Activated CD4-positive, CD25-positive, alpha-beta regulatory T cell treated with anti-CD3 and anti-CD28 coated beads, Interleukin-2, amount 50 U/mL, for 24 hours (primary cell): Measurements from ENCODE around the gene NRXN3.
"Not testable (repeated sequence)": the region's sequence is repeated elsewhere in the genome, so short reads cannot be mapped to it uniquely, and the experiment has no call there.

Source experiments
- ATAC-seq, 2 donors: fragments of 150-1000 bp; cut with Tn5 transposase; one replicate each; pipeline ENCODE4 v1.10.0; 2021; ENCODE audit warnings: mild to moderate bottlenecking in 1 of 2, moderate library complexity in 1 of 2

The NRXN3 gene

GRCh38 chr14:78417532-78417931, 247.4 kb downstream of the NRXN3 start:
- no peak for ATAC-seq

DNA sequence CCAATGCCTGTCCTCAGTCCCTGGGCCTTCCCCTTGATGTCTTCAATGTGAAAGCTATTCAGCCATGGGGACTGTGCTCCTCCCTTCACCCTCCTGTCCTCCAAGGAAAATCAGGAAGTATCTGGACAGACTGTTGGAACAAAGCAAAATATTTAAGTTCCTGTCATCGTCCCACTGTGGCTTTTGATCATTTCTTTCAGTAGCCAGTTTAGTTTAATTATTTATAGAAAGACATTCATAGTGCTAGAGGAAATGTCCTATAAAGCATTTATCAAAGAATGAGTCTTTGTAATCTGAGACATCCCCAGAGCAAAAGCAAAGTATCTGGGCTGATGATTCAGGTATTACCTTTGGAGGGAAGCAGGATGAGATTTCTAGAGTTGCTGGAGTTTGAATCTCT, 254.1 kb downstream of the NRXN3 start:
- no peak for ATAC-seq

DNA sequence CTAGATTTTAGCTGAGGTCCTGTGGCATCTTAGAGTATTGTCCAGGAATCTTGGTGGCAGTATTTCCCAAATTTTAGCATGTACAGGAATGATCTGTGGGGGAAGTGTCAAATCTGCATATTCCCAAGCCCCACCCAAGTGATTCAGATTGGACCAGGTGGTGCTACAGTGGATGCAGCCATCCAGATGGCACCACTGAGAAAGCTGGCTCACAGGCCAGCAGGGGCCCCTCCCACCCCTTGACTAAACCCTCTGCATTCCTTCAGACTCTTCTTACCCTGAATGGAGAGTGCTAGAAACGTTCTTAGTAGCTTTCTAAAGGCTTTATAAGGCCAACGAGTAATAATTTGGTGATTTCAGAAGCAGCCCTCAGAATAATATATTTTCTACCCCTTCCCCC, 255.2 kb downstream of the NRXN3 start:
- no peak for ATAC-seq

- ATAC-seq, result no peak
Observed at GRCh38 chr14:78425782-78426181, 255.6 kb downstream of the NRXN3 start.

DNA sequence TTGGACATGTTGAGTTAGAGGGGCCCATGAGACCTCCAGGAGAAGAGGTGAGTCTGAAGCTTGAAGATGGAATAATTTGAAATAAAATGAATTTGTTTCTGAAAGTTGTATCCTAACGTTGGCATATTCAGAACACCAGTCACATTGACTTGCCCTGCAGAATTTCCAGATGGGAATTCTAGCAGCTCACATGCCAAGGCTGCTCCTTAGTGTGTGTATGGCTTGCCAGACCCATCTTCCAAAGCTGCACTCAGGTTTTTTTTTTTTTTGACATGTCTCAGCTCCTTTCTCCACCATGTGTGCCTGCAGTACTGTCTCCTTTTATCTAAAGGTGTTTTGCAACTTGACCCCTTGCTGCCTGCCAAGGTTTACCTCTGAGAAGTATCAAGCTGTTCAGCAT, 261.9 kb downstream of the NRXN3 start:
- no peak for ATAC-seq

DNA sequence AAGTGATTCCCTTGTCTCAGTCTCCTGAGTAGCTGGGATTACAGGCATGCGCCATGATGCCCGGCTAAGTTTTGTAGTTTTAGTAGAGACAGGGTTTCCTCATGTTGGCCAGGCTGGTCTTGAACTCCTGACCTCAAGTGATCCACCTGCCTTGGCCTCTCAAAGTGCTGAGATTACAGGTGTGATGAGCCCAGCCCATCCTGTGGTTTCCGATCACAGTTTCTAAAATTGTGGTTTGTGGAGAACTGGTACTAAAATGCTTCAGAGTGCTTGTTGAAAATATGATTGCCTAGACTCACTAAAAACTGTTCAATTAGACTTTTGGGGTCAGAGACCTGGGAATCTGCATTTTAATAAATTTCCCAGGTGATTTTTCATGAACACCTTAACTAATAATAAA, 267.3 kb downstream of the NRXN3 start:
- not testable (repeated sequence) for ATAC-seq

DNA sequence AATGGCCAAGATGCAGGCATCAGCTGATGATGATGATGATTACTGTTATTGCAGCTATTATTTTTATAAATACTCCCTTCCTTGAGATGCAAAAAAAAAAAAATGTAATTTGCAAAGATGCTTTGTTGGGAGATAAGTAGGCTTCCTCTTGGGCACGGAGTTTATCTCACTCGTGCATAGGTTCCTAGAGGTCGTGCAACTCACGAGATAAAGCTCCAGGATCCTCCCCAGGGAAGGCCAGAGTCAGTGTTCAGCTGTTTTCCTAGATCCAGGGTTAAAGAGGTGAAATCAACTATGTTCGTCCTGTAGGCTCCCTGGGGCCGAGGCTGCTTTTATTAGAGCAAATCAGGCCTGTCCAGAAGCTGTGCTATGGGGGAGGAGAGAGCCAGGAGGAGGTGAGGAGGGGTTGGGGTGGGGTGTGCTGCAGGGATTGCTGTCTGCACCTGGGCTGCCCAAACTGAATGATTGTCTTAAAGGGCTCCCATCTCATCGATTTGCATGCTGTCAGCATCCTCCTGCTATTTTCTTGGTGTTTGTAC, 270.3 kb downstream of the NRXN3 start:
- no peak for ATAC-seq

GRCh38 chr14:78443834-78444233, 273.7 kb downstream of the NRXN3 start:
- no peak for ATAC-seq

DNA sequence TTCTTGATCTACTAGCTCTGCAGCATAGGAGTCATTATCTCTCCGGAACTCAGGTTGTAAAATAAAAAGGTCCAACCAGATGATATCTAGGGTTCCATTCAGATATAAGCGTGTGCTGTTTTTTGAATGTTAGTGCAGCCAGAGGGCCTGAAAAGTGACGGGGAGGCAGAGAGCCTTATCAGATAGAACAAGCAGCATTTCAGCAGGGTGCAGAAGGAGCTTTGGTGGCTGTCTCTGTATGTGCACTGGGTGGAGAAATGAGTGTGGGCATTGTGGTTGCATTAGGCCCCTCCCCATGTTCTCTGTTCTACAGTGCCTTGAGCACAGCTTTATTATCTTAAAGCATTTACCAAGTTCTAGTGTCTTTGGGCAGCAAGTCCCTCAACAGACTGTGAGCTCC, 275.1 kb downstream of the NRXN3 start:
- no peak for ATAC-seq

DNA sequence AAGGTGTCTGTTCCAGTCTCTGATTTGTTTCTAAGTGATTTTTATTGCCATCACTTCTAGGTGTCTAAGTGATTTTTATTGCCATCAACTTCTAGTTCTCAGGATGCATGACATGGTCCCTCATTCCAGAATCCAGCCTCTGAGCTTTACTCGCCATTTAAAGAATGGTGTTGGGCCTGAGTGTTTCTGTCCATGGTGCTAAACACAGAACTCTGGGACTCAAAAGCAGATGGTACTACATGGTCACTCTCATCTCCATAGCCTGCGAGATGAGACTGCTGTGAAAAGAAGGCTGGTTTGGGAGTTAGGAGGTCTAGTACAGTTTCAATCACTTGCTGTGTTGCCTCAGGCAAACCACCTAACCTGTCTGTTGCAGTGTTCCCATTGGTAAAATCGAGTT, 276.6 kb downstream of the NRXN3 start:
- no peak for ATAC-seq

- ATAC-seq, result no peak
Observed at GRCh38 chr14:78448164-78449094, 278.3 kb downstream of the NRXN3 start.

DNA sequence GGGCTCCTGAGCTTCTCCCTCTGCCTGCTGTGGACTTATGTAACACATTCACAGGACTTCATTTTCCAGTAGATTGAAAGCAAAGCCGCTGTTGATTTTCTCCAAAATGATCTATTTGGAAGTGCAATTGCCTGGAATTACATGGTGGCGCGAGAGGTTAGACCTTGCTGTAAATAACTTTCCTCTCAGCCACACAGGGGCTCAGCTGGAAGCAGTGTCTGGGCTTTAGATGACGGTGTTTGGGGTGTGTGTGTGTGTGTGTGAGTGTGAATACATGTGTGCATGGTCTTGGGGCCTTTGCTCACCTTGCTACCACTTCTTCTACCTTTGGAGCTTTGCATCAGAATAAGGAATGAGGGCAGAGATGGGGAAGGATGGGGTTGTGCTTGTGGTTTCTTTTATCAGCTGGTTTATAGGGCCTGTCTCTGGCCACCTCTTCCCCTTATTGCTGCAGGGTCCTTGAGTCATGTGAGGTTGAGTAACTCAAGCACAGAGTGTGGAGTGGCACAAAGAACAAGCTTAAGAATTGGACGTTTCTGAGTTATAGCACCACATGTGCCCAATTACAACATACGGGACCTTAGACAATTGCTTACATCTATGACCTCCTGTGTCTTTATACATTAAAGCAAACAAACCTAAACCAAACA, 280.6 kb downstream of the NRXN3 start:
- no peak for ATAC-seq

DNA sequence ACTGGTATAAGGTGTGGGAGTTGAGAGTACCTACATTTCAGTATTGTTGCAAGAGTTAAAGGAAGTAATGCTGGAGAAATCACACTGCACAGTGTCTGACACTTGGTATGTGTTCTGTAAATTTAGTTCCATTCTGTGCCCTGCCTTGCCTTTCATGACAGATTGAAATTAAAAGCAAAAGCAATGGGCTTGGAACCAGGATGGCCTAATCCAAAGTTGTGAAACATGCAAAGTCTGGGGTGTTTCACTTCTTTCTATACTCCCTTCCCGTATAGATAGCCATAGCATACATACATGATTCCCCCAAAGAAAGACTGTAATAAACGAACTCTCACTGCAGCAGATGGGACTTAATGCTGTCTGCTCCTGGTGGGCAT, 281.1 kb downstream of the NRXN3 start:
- ATAC-seq, result no peak

- no peak for ATAC-seq
Observed at GRCh38 chr14:78455896-78456435, 285.8 kb downstream of the NRXN3 start.

- no peak for ATAC-seq
Observed at GRCh38 chr14:78469947-78470346, 299.8 kb downstream of the NRXN3 start.

DNA sequence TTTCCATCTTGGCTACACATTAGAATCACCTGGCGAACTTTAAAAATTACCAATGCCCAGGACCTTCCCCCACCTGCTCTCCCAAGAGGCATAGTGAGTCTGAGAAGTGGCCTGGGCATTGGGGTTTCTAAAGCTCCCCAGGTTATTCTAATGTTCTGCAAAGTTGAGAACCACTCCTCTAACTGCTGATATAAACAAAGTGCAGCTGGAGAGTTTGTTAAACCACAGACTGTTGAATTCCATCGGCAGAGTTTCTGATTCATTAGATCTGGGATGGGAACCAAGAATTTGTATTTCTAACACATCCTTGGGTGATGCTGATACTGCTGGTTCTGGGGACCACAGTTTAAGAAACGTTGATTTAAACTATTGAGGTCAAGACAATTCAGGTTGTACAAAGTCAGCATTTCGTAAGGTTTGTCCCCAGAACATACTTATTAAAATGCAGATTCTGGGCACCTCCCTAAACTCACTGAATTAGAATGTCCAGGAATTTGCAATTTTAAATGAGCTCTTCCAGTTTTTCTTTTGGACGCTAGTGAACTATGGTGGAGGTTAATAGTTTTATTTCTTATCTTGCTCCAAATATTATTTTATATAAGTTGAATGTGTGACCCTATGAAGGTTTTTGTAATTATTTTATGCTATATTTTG, 309.1 kb downstream of the NRXN3 start:
- ATAC-seq, result no peak

DNA sequence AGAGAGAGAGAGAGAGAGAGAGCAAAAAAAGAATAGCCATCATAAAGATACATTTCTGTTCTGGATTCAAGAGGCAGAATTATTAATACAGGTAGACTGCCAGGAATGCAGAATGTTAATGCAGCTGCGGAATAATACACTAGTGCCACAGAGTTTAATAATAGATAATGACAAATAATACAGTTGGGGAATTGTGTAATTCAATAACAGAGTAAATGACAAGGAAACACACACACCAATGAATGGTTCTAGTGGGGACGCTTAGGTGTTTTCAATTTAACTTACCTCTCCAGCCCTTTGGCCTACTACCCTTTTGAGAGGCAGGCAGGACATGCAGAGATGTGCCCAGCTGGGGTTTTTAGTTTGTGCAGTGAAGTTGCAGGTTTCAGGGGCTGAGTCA, 313.9 kb downstream of the NRXN3 start:
- no peak for ATAC-seq

DNA sequence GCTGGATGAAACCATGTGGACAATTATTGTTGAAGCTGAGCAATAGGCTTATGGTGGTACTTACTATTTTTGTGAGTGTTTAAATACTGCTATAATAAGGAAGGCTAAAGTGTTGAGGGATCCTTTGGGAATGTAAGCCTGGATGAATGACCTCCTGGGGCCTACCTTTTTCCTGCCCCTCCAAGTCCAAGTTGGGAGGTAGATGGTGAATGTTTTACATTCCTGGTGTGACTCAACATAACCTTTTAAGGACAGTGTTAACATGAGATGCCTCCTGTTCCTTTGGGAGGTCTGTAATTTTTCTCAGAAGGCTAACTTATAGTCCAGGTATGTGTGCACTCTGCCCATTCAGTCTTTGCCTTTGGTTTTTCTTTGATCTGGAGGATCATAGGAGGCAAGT, 315.9 kb downstream of the NRXN3 start:
- no peak for ATAC-seq

- ATAC-seq, result no peak
Observed at GRCh38 chr14:78486621-78487020, 316.4 kb downstream of the NRXN3 start.

- not testable (repeated sequence) for ATAC-seq
Observed at GRCh38 chr14:78487573-78487972, 317.4 kb downstream of the NRXN3 start.

- no peak for ATAC-seq
Observed at GRCh38 chr14:78488938-78489337, 318.8 kb downstream of the NRXN3 start.

DNA sequence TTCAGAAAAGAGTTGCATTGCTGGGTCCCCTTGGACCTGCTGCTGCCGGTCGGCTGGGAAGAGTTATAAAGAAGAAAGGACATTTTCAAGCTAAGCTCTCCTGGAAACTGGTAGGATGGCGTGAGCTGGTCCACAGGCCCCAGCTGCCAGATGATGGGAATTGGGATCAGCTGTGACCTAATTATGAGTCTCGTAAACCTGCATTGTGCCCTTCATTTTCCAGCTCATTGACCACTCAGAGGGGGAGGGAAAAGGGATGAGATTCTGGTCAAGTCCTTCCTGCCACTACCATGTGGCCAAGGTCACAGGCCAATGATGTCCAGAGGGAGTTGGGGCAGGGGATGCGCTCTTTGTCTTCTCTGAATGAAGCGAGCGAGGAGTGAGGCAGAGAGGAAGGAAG, 320.9 kb downstream of the NRXN3 start:
- ATAC-seq, result no peak

GRCh38 chr14:78498062-78498595, 328.0 kb downstream of the NRXN3 start:
- no peak for ATAC-seq
